GM10847 (cell line): ENCODE data around the gene DTX1.

Source experiments
- POLR2A ChIP-seq: IDR thresholded peaks from 2 replicates; pipeline ENCODE4 v1.6.1; 2011; ENCODE audit not compliant: insufficient read length; ENCODE audit errors: extremely low read depth

Gene DTX1

DNA sequence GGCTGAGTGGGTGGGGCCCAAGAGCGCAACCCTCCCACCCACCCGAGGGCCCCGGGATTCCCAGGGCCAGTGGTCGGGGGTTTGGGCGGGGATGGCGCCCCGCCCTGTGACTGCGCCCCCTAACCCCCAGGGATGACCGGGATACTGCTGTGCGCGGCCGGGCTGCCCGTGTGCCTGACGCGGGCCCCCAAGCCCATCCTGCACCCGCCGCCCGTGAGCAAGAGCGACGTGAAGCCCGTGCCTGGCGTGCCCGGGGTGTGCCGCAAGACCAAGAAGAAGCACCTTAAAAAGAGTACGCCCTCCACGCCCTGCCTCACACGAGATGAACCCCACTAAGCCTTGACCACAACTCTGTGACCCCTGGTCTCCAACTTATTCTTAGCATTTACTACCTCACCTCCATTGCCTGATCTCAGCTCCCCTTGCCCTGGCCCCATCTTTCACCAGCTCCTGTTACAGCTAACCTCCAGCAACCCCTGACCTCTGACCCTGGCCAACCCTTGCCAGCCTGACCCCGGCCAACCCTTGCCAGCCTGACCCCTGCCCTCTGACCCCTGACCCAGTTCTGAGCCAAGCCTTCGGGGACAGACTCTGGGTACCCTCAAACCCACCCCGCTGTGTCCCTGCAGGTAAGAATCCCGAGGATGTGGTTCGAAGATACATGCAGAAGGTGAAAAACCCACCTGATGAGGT, 37.0 kb downstream of the DTX1 start:
- no peak for TF ChIP-seq POLR2A

DNA sequence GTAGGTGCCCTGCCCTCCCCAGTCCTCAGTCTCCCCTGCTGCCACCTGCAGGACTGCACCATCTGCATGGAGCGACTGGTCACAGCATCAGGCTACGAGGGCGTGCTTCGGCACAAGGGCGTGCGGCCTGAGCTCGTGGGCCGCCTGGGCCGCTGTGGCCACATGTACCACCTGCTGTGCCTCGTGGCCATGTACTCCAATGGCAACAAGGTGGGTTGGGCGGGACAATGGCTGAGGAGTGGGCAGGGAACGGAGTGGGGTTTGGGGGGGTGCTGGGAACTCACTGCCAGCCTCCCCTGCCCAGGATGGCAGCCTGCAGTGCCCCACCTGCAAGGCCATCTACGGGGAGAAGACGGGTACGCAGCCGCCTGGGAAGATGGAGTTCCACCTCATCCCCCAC, 38.2 kb downstream of the DTX1 start:
- no peak for TF ChIP-seq POLR2A

DNA sequence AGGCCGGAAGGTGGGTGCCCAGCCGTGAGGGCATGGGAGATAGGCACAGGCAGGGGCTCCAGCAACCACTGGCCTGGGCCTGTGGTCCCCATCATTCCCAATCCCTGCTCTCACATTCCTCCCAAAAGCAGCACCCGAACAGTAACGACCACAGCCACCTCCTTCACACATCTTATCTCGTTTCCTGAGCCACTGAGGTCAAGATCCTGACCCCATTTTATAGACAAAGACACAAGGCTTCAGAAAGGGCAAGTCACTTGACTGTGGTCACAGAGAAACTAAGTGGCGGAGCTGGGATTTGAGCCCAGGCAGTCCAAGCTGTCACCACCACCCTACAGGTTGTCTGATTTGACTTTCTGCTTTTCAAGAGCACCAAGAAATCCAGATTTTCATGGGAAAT, 38.9 kb downstream of the DTX1 start:
- no peak for TF ChIP-seq POLR2A

DNA sequence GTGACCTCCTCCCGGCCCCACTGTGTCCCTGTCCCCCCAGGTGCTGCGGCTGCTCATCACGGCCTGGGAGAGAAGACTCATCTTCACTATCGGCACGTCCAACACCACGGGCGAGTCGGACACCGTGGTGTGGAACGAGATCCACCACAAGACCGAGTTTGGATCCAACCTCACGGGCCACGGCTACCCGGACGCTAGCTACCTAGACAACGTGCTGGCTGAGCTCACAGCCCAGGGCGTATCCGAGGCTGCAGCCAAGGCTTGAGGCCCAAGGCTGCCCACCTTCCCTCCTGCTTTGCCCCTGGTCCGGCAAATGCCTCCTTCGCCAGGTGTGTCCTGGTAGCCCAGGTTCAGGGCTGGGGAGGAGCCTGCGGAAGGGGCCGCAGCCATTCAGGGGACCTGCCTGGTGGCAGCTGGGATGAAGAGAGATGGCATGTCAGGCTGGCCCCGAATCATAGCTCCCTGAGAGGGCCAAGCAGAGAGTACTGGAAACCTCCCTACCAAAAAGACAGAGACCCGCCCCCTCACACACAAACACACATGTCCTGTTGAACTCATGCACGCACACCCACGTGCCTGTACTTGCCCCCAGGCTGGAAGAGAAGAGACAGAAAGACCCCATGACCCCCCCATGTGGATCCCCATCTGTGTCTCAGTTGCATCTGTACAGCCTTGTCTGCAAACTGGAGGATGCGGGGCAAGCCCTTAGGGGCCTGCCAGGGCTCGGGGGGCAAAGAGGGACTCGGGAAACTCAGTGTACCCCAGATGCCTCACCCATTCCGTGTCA, 40.3 kb downstream of the DTX1 start:
- TF ChIP-seq POLR2A: no peak

DNA sequence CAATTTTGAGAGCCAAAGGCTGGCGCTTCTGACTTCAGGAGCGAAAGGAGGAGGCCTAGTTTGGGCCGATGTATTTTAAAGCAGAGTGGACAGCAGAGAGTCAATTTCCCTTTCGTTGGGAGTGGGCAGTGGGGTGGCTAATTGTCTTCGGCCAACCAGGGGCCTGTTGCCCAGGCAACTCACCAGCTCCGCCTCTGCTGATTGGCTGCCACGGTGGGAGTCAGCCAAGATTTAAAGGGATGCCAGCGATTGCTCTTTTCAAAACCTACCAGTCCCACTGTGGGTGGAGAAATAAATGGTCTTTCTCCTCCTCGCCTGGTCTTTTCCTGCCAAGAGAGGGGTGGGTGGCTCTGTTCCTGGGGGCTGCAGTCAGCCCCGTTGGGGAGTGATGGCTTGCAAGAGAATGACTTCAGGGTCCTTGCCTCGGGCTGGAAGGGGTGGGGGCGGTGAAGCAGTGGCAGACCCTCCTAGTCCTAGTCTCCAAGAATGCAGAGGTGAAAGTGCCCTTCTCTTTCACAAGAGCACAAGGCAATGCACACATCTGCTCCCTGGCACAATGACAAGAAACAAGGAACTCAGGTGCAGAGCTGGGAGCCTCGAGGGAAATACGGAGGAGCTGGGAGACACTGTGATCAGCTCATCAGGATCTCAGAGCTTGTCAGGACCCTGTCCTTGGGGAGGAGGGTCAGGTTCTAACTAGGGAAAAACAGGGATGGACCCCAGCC, 41.3 kb downstream of the DTX1 start:
- TF ChIP-seq POLR2A: no peak

DNA sequence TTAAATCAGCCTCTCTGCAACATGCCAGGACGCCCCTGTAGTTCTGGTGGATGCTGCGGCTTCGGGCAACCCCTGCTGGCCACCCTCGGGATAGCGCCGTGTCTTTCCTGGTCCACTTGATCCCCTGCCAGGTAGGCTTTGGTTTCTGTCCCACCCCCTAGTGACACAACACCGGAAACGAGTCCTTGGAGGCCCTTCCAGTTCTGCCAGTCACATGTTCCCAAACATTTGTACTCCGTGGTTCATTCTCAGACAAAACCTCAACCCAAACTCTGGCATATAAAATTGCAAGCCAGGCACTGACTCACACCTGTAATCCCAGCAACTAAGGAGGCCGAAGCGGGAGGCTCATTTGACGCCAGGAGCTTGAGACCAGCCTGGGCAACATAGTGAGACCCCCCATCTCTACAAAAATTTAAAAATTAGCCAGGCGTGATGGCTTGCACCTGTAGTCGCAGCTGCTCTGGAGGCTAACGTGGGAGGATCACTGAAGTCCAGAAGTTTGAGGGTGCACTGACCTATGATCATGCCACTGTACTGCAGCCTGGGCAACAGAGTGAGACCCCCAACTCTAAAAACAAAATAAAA, 42.0 kb downstream of the DTX1 start:
- TF ChIP-seq POLR2A: no peak

DNA sequence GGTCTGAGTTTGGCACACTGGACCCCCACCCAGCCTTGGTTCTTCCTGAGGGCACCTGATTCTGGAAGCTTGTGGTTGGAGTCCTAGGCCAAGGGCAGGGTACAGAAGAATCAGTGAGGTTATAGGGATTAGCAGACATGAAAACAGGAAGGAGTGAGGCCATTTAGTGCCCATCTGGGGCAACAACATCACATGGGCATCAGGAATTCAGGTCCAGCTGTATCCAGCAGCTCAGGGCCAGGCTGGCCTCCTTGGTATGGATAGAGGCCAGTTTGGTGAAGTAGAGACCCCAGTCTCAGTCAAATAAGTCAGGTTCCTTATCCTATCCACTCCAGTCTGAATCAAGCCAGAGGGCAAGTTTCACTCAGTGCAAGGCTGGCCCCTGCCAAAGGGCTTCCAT, 42.8 kb downstream of the DTX1 start:
- no peak for TF ChIP-seq POLR2A

DNA sequence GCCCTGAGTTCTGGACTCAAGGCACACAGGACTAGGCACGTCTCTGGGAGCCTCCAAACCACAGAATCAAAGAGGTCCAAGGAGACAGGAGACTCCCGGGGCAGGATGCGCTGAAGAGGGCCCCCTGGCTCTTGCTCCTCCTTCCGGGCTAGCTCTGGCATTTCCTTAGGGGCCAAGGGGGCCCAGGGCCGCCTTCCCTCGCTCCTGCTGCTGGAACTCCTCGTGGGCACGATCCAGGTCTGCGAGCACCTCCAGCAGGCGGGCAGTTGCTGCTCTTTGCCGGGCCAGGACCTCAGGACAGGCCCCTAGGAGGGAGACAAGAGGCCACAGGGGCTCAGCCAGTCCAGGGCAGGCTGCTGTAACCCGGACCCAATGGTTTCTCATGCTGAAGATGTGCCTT, 43.2 kb downstream of the DTX1 start:
- no peak for TF ChIP-seq POLR2A

DNA sequence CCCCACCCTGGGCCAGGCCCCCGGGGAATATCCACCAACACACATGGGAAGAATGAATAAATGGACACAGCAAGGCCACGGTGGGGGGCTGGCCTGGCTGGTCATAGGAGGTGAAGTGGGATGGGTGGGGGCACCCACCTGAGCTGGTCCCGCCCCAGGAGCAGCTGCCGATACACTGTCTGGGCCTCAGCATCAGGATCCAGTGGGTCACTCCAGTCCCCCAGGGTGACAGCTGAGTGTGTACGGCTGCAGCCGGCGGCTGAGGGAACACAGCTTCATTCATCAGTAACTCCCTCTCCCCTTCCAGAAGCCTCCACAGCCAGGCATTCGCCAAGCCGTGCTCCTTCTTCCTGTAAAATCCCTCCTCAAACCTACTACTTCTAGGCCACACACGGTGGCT, 45.2 kb downstream of the DTX1 start:
- no peak for TF ChIP-seq POLR2A

DNA sequence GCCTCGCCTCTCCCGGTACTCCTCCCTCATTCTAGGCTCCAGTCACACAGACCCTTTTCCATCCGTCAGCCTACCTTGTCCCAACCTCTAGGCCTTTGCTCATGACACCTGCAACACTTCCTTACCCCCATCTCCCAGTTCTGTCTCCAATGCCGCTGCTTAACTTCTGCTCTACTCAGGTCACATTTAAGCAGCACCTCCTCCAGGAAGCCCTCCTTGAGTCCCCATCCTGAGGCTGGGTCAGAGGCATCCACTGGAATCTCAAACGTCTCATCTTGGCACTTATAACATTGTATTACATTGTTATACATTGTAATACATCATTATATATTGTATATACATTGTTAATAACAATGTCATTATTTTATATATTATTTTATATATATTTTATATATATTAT, 46.3 kb downstream of the DTX1 start:
- no peak for TF ChIP-seq POLR2A

DNA sequence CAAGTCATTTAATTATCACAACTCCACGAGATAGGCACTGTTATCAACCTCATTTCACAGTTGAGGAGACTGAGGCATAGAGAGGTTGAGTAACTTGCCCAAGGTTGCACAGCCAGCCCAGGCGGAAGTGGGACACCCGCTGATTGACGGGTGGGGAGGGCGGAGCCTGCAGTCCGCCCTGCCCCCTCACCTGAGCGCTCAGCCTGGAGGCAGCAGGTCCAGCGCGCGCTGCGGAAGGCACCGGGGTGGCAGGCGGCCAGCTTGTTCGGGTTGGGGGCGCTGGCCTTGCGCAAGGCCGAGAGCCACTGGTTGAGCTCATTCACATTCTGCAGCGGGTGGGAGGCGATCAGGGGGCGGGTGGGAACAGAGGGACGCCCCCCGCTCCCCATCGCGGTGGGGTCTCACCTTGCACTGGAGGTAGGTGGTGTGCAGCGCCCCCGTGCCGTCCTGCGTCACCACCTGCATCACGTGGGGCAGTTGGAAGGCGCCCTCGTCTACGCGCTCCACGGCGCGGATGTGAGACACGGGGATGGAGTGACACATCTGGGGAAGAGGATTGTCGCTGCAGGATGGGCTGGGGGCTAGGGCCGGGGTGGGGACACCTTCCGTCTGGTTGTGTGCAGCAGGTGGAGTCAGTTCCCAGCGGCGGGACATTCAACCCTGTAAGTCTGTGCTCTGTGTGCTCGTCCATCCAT, 47.4 kb downstream of the DTX1 start:
- no peak for TF ChIP-seq POLR2A

DNA sequence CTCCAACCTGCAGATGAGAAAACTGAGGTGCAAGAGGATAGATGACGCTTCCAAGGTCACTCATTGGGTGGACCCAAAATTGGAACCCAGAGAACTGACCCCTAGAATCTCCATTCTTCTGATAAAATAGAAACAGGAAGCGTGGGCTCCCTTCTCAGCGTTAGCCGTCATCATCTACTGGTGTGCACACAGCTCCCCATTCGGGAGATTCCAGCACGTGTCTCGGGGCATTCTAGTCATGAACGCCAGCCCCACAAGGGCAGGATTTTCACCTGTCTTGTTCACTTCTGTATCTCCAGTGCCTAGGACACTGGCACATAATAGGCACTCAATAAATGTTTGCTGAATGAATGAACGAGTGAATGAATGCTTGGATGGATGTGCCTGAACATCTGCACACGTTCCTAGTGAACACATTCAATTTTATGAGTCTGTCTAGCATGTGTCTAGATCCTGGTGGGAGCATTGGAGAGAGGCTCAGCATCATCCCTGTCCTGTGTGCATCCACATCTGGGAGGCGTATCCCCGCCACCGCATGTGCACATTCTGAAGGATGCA, 48.5 kb downstream of the DTX1 start:
- no peak for TF ChIP-seq POLR2A

DNA sequence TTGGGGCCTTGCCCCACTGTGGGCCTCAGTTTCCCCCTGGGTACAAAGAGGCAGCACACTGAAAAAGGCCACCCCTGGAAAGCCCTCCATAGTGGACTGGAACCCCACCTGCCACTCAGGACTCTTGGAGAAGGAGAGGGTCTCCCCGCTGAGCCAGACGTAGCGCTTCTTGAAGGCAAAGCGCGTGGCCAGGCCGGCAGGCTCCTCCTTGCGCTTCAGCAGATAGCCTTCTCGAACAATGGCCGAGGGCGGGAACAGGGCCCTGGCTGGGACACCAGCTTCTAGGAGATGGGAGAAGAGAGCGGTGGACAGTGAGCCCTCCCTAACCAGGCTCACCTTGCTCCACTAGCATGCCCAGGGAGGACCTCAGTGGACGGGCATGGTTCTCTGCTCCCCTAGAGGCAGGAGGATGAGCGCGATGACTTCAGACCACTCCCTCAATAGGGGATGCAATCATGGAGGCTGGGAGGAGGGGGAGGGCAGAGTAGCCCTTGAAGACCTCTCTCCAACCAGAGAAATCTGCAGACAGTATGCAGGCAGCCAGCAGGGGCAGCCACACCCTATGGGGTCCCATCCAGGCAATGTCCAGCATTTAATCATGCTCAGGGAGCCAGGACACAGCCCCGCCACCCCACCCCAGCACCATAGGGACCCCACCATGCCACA, 49.2 kb downstream of the DTX1 start:
- no peak for TF ChIP-seq POLR2A

DNA sequence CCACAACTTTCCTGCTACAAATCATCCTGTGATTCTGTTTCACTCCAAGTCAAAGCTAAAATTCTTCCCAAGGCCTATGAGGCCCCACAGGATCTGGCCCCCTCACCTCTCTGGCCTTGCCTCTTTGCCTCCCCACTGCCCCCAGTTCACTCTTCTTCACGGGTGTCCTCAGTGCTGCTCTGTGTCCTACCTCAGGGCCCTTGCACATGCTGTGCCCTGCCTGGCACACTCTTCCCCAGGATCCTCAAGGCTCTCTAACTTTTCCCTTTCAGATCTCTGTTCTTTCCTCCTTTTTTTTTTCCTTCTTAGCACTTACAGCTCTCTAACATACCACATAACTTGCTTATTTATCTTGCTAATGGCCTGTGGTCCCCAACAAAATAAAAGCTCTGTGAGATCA, 49.8 kb downstream of the DTX1 start:
- TF ChIP-seq POLR2A: no peak

DNA sequence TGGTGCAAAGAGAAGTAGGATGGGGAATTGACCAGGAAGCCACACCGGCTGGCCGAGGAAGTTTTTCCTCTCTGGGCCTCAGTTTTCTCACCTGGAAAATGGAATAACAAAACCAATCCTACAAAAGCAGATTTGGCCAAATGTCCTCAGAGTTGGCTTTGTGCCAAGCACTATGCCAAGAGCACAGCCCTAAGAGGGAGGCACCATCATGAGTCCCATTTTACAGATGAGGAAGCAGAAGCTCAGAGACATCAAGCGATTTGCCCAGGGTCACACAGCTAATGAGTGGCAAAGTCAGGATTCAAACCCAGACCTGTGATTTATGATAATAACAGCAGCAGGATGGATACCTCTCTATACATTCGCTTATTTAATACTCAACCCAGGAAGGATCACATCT, 51.8 kb downstream of the DTX1 start:
- TF ChIP-seq POLR2A: no peak

DNA sequence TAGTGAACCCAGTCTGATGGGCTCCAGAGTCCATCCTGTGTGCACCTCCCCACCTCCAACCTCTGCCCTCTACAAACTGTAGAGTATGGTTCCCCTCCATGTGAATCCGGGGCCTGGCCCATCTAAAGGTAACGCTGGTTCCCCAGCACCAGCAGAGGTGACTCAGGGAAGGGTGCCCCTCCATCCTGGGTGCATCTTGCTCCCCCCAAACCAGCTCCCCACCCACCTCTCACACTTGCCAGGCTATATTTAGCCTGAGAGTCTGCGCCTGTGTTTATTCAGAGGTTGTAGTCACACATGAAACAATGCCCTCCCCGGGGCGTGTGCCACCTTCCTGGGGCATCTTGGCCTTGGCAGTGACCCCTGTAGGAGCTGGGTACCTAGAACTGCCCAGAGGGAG, 52.8 kb downstream of the DTX1 start:
- TF ChIP-seq POLR2A: no peak
